ENCODE results near the gene AFP. TPM values are rescaled to one million over a fixed set of nuclear protein-coding genes. Genes with fewer than 3 reads are reported as not detected.

AFP gene
- total RNA-seq, 1 donor: not detected

DNA sequence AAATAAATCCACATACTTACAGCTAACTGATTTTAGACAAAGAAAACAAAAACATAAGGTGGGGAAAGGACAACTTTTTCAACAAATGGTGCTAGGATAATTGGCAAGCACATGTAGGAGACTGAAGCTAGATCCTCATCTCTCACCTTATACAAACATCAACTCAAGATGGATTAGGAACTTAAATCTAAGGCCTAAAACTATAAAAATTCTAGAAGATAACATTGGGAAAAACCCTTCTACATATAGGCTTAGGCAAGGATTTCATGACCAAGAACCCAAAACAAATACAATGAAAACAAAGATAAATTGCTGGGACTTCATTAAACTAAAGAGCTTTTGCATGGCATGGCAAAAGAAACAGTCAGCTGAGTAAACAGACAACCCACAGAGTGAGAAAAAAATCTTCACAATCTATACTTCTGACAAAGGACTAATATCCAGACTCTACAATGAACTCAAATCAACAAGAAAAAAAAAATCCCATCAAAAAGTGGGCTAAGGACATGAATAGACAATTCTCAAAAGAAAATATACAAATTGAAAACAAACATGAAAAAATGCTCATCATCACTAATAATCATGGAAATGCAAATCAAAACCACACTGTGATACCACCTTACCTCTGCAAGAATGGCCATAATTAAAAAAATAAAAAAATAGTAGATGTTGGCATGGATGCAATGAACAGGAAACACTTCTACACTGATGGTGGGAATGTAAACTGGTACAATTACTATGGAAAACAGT lies 14.1 kb upstream of the AFP start:
- Histone ChIP-seq H3K4me3 (ENCODE audit: low read length) (no peak overlapping the region), H3K9me3 (ENCODE audit: low read depth, low read length) (no peaks in the 10 kb centered on the region), H3K27me3 (ENCODE audit: insufficient read depth, low read length) (no peaks in the 10 kb centered on the region), H3K4me1 (ENCODE audit: insufficient read depth, low read length) (no peaks in the 10 kb centered on the region)

DNA sequence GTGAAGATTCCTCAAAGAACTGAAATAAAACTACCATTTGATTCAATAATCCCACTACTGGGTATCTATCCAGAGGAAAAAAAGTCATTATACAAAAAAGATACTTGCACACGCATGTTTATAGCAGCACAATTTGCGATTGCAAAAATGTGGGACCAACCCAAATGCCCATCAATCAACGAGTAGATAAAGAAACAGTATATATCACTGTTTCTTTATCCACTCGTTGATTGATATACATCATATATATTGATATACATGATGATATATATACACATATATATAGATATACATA lies 13.6 kb upstream of the AFP start:
- Histone ChIP-seq H3K9me3 (ENCODE audit: low read depth, low read length) (no peaks in the 10 kb centered on the region), H3K4me3 (ENCODE audit: low read length) (no peak overlapping the region), H3K27me3 (ENCODE audit: insufficient read depth, low read length) (no peaks in the 10 kb centered on the region), H3K4me1 (ENCODE audit: insufficient read depth, low read length) (no peaks in the 10 kb centered on the region)

DNA sequence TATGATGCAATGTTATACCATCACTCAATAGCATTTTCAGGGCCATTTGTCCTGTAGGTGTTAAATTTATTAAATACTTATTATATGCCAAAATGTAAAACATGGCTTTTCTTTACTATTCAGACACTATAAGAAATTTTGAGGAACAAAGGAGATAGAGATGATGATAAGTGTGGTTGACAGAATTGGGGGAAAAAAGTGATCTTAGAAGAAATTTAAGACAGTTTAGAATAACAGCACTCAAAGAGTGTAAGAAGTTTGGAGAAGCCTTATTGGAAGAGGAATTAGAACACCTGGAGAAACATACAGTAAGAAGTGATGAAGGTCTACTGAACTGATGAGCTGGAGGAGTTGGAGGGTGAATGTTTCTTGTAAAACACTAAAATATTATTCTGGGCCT lies 12.8 kb upstream of the AFP start:
- Histone ChIP-seq H3K4me1 (ENCODE audit: insufficient read depth, low read length) (no peaks in the 10 kb centered on the region), H3K9me3 (ENCODE audit: low read depth, low read length) (no peaks in the 10 kb centered on the region), H3K27me3 (ENCODE audit: insufficient read depth, low read length) (no peaks in the 10 kb centered on the region), H3K4me3 (ENCODE audit: low read length) (no peak overlapping the region)

DNA sequence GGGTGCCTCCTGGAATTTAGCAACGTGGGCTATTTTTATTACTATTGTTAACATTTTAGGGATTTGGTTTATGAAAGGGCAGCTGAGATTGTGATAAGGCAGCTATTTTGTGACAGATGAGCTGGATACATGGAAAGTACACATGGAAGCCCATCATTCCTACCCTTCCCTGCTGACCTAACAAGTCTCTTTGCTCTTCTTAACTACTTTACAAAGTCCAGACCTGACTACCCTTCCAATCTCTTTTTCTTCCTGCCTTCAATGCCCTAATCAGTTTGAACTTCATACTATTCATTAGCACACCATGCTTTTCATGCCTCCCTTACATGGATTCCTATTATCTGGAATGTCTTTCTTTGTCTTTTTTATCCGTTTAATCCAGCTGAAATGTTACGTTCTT lies 9.4 kb upstream of the AFP start:
- no peak overlapping the region for H3K4me3 ChIP-seq (ENCODE audit: low read length)
- H3K9me3 ChIP-seq (ENCODE audit: low read depth, low read length): no peaks in the 10 kb centered on the region
- H3K4me1 ChIP-seq (ENCODE audit: insufficient read depth, low read length): no peaks in the 10 kb centered on the region
- H3K27me3 ChIP-seq (ENCODE audit: insufficient read depth, low read length): no peaks in the 10 kb centered on the region

DNA sequence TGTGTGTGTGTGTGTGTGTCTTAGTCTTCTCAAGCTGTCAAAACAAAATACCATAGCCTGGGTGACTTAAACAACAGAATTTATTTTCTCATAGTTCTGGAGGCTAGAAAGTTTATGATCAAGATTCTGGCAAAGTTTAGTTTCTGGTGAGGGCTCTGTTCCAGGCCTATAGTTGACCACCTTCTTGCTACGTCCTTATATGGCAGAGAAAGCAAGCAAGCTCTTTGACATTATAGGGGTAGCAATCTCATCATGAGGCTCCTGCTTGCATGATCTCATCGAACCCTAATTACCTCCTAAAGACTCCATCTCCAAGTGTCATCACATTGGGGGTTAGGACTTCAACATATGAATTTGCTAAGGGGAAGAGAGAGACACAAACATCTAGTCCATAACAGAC lies 6.9 kb upstream of the AFP start:
- Histone ChIP-seq H3K27me3 (ENCODE audit: insufficient read depth, low read length) (no peaks in the 10 kb centered on the region), H3K9me3 (ENCODE audit: low read depth, low read length) (no peaks in the 10 kb centered on the region), H3K4me3 (ENCODE audit: low read length) (no peak overlapping the region), H3K4me1 (ENCODE audit: insufficient read depth, low read length) (no peaks in the 10 kb centered on the region)

DNA sequence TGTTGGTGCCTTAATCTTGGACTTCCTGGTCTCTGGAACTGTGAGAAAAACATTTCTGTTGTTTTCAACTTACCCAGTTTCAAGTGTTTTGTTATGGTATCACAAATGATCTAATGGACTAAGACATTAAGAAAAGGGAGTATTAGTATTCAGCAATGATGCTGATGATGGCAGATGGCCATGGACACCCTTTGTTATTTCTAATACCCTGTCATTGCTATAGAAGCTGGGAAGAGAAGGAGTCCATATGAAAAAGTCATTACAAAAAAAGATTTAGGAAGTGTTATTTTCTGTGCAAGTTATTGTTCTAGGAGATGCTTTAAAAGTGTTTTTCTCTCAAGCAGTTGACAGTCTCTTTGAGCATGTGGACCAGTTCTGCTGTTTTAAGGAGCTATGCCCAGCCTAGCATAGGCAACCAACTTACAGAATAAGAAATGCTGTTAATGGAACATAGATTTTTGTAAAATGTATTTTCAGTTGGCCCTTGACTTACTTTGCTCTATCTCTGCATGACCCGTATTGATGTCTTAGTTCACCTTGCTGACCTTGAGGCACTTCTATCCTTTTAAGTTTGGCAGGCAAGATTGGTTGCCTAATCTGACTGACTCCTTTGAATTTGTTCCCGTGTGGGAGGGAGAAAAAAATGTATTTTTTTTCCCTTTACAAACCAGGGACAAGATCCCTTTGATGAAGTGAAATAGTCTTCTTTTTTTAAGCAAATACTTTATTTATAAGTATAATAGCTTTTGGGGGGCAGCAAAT lies 6.0 kb upstream of the AFP start:
- Histone ChIP-seq H3K4me1 (ENCODE audit: insufficient read depth, low read length) (no peaks in the 10 kb centered on the region), H3K9me3 (ENCODE audit: low read depth, low read length) (no peaks in the 10 kb centered on the region), H3K27me3 (ENCODE audit: insufficient read depth, low read length) (no peaks in the 10 kb centered on the region), H3K4me3 (ENCODE audit: low read length) (no peak overlapping the region)

DNA sequence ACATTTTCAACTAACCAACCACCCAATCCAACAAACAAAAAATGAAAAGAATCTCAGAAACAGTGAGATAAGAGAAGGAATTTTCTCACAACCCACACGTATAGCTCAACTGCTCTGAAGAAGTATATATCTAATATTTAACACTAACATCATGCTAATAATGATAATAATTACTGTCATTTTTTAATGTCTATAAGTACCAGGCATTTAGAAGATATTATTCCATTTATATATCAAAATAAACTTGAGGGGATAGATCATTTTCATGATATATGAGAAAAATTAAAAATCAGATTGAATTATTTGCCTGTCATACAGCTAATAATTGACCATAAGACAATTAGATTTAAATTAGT lies 4.2 kb upstream of the AFP start:
- no peaks in the 10 kb centered on the region for H3K4me1 ChIP-seq (ENCODE audit: insufficient read depth, low read length)
- H3K9me3 ChIP-seq (ENCODE audit: low read depth, low read length): no peaks in the 10 kb centered on the region
- no peak overlapping the region for H3K4me3 ChIP-seq (ENCODE audit: low read length)
- no peaks in the 10 kb centered on the region for H3K27me3 ChIP-seq (ENCODE audit: insufficient read depth, low read length)

DNA sequence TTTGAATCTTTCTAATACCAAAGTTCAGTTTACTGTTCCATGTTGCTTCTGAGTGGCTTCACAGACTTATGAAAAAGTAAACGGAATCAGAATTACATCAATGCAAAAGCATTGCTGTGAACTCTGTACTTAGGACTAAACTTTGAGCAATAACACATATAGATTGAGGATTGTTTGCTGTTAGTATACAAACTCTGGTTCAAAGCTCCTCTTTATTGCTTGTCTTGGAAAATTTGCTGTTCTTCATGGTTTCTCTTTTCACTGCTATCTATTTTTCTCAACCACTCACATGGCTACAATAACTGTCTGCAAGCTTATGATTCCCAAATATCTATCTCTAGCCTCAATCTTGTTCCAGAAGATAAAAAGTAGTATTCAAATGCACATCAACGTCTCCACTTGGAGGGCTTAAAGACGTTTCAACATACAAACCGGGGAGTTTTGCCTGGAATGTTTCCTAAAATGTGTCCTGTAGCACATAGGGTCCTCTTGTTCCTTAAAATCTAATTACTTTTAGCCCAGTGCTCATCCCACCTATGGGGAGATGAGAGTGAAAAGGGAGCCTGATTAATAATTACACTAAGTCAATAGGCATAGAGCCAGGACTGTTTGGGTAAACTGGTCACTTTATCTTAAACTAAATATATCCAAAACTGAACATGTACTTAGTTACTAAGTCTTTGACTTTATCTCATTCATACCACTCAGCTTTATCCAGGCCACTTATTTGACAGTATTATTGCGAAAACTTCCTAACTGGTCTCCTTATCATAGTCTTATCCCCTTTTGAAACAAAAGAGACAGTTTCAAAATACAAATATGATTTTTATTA lies 3.6 kb upstream of the AFP start:
- H3K4me1 ChIP-seq (ENCODE audit: insufficient read depth, low read length): no peaks in the 10 kb centered on the region
- H3K4me3 ChIP-seq (ENCODE audit: low read length): no peak overlapping the region
- H3K9me3 ChIP-seq (ENCODE audit: low read depth, low read length): no peaks in the 10 kb centered on the region
- H3K27me3 ChIP-seq (ENCODE audit: insufficient read depth, low read length): no peaks in the 10 kb centered on the region

DNA sequence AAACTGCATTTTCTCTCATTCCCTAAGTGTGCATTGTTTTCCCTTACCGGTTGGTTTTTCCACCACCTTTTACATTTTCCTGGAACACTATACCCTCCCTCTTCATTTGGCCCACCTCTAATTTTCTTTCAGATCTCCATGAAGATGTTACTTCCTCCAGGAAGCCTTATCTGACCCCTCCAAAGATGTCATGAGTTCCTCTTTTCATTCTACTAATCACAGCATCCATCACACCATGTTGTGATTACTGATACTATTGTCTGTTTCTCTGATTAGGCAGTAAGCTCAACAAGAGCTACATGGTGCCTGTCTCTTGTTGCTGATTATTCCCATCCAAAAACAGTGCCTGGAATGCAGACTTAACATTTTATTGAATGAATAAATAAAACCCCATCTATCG lies 2.9 kb upstream of the AFP start:
- Histone ChIP-seq H3K4me1 (ENCODE audit: insufficient read depth, low read length) (no peaks in the 10 kb centered on the region), H3K4me3 (ENCODE audit: low read length) (no peak overlapping the region), H3K9me3 (ENCODE audit: low read depth, low read length) (no peaks in the 10 kb centered on the region), H3K27me3 (ENCODE audit: insufficient read depth, low read length) (no peaks in the 10 kb centered on the region)

DNA sequence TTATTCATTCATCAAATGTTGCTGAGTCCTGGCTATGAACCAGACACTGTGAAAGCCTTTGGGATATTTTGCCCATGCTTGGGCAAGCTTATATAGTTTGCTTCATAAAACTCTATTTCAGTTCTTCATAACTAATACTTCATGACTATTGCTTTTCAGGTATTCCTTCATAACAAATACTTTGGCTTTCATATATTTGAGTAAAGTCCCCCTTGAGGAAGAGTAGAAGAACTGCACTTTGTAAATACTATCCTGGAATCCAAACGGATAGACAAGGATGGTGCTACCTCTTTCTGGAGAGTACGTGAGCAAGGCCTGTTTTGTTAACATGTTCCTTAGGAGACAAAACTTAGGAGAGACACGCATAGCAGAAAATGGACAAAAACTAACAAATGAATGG lies 1.7 kb upstream of the AFP start:
- H3K9me3 ChIP-seq (ENCODE audit: low read depth, low read length): no peaks in the 10 kb centered on the region
- no peak overlapping the region for H3K4me3 ChIP-seq (ENCODE audit: low read length)
- H3K4me1 ChIP-seq (ENCODE audit: insufficient read depth, low read length): no peaks in the 10 kb centered on the region
- H3K27me3 ChIP-seq (ENCODE audit: insufficient read depth, low read length): no peaks in the 10 kb centered on the region

DNA sequence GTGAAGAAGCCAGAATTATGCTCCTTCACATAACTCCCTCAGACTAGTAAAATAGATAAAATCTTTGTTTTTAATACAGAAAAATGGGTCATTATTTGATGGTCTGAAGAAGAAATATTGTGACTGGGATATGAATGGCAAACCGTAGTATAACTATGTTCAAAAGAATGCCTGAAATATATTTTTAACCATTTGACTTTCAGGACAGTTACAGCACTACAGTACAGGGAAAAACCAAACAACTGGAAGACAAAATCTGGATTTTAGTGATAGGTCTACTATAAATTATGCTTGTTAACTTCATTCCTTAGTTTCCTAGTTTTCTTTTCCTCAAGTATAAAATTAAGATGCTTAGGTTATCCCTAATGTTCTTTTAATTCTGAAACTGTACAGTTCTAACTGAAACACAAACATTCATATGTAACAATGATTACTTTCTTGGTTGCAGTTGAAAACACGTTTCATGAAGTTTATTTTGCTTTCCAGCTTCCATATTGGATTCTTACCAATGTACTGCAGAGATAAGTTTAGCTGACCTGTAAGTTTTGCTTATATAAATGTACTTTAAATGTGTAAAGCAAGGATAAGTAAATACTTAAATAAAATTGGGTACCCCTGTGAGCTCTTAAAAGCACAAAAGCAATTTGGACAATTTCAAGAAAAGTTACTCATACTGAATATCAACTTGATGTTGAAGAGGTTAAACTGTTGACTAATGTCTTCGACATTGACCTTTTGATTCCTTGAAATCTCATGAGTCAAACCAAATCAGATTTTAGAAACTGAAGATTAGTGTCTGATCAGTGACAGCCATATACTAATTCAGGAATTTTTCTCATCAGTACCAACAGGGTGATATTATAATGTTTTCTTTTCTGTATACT lies 895 bp downstream of the AFP start:
- H3K4me3 ChIP-seq (ENCODE audit: low read length): no peak overlapping the region
- no peaks in the 10 kb centered on the region for H3K4me1 ChIP-seq (ENCODE audit: insufficient read depth, low read length)
- no peaks in the 10 kb centered on the region for H3K27me3 ChIP-seq (ENCODE audit: insufficient read depth, low read length)
- H3K9me3 ChIP-seq (ENCODE audit: low read depth, low read length): no peaks in the 10 kb centered on the region

DNA sequence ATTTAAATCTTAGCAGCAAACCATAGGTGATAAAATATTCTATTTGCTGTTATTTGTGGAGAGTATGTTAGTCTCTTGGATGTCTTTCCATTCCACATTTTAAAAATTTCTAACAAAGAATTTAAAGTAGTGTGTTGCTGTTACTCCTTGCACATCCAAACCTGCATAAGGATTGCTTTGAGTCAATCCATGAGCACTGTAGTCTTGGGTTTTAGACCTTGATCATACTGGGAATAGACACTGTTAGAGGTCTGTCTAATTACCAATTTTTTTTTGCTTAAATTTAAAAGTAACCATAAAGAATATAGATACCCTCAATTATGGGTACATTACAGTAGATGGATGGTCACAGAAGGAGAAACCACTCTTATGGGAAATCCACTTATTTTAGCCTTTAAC lies 1.5 kb downstream of the AFP start:
- Histone ChIP-seq H3K4me1 (ENCODE audit: insufficient read depth, low read length) (no peaks in the 10 kb centered on the region), H3K4me3 (ENCODE audit: low read length) (no peak overlapping the region), H3K9me3 (ENCODE audit: low read depth, low read length) (no peaks in the 10 kb centered on the region), H3K27me3 (ENCODE audit: insufficient read depth, low read length) (no peaks in the 10 kb centered on the region)

DNA sequence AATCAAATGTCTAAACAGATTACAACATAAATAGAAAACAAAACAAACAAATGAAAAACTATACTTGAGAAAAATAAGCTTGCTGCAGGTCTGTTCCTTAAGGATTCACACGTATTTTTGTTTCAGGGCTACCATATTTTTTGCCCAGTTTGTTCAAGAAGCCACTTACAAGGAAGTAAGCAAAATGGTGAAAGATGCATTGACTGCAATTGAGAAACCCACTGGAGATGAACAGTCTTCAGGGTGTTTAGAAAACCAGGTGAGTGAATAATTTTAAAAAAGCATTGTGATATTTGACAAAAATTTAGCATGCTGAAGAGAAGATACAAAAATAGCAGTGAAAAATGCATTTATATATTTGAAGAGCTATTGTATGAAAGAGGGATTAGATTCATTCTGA lies 2.0 kb downstream of the AFP start:
- Histone ChIP-seq H3K27me3 (ENCODE audit: insufficient read depth, low read length) (no peaks in the 10 kb centered on the region), H3K4me1 (ENCODE audit: insufficient read depth, low read length) (no peaks in the 10 kb centered on the region), H3K9me3 (ENCODE audit: low read depth, low read length) (no peaks in the 10 kb centered on the region), H3K4me3 (ENCODE audit: low read length) (no peak overlapping the region)

DNA sequence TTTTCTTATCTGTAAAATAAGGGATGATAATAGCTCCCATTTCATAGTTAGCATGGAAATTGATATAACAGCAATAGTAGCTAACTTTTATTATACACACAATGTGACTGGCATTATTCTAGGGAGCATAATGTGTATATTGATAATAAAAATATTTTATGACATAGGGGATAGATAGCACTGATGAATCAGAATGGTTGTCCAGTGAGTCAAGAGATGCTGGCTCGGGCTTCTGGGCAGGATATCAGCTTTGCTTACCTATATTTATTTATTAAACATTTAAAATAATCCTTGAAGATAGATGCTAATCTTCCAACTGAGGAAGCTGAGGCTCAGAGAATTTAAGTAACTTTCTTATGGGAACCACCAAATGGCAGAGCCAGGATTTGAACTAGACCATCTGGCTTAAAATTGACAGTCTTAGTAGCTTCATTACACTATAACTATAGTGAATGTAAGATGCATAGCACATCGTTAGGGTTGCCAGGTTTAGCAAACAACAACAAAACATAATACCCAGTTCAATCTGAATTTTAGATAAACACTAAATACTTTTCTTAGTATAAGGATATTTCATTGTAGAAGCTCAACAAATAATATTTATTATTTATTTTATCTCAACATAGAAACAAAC lies 2.7 kb downstream of the AFP start:
- Histone ChIP-seq H3K27me3 (ENCODE audit: insufficient read depth, low read length) (no peaks in the 10 kb centered on the region), H3K9me3 (ENCODE audit: low read depth, low read length) (no peaks in the 10 kb centered on the region), H3K4me1 (ENCODE audit: insufficient read depth, low read length) (no peaks in the 10 kb centered on the region), H3K4me3 (ENCODE audit: low read length) (no peak overlapping the region)
